Natural killer cell (primary cell): ENCODE results near the gene C13orf46. TPM values are rescaled to one million over a fixed set of nuclear protein-coding genes. Genes with fewer than 3 reads are reported as not detected.
A peak's percentile ranks its signal among the peaks of the same experiment; 100 is the strongest.

ENCODE experiments used
- ATAC-seq, 3 donors: fragments of 150-1000 bp in 2 of 3; fragments of 200-7000 bp in 1 of 3; cut with Tn5 transposase; 1 replicate in 1 of 3; 2 replicates in 2 of 3; pipeline ENCODE4 v1.10.0; 2021; ENCODE audit warnings: mild to moderate bottlenecking in 2 of 3, moderate library complexity in 2 of 3
- DNase-seq, 2 donors: peaks; one replicate each; pipeline versions ENCODE4 v3.0.0 to v3.0.0-alpha.2; 2013 to 2021; ENCODE audit warnings: mixed read lengths in 1 of 2
- H3K27ac ChIP-seq: one replicate; pipeline ENCODE4 v1.5.1; 2013; ENCODE audit warnings: mild to moderate bottlenecking, low read length
- H3K27me3 ChIP-seq: one replicate; pipeline ENCODE4 v1.6.1; 2013; ENCODE audit warnings: low read length; ENCODE audit not compliant: control insufficient read depth, insufficient read depth
- H3K36me3 ChIP-seq: one replicate; pipeline ENCODE4 v1.6.1; 2013; ENCODE audit warnings: low read length; ENCODE audit not compliant: control insufficient read depth, insufficient read depth
- H3K4me1 ChIP-seq: one replicate; pipeline ENCODE4 v1.6.1; 2013; ENCODE audit warnings: low read length; ENCODE audit not compliant: control insufficient read depth, insufficient read depth
- H3K4me3 ChIP-seq: one replicate; pipeline ENCODE4 v1.5.1; 2013; ENCODE audit warnings: low read length
- H3K9me3 ChIP-seq: one replicate; pipeline ENCODE4 v1.6.1; 2013; ENCODE audit warnings: low read length; ENCODE audit not compliant: control insufficient read depth, insufficient read depth
- H3K27ac Mint-ChIP-seq, 2 donors: one replicate each; pipeline ENCODE4 v1.8.0; 2022; ENCODE audit warnings: mild to moderate bottlenecking in 2 of 2, mixed read lengths in 2 of 2, moderate library complexity in 1 of 2
- H3K27me3 Mint-ChIP-seq, 2 donors: one replicate each; pipeline ENCODE4 v1.8.0; 2022; ENCODE audit warnings: low read depth in 2 of 2, mixed read lengths in 2 of 2
- H3K36me3 Mint-ChIP-seq: one replicate; pipeline ENCODE4 v1.8.0; 2022; ENCODE audit warnings: mixed read lengths
- H3K4me1 Mint-ChIP-seq, 2 donors: one replicate each; pipeline ENCODE4 v1.8.0; 2022; ENCODE audit warnings: mixed read lengths in 2 of 2
- H3K4me3 Mint-ChIP-seq: one replicate; pipeline ENCODE4 v1.8.0; 2022; ENCODE audit warnings: mild to moderate bottlenecking, moderate library complexity, mixed read lengths
- H3K9me3 Mint-ChIP-seq, 2 donors: one replicate each; pipeline ENCODE4 v1.8.0; 2022; ENCODE audit warnings: mixed read lengths in 2 of 2
- WGBS: methylation state at CpG from one replicate; pipeline ENCODE4 v1.1.7; 2013; ENCODE audit warnings: missing lambda C conversion rate; ENCODE audit not compliant: insufficient coverage; 5-methylcytosine and 5-hydroxymethylcytosine counted together
- intact Hi-C: fragments of 100-400 bp; cut with micrococcal nuclease; formaldehyde crosslinking; loops from one replicate; pipeline ENCODE4 v1.14.2; 2022
- total RNA-seq, 4 donors: library from RNA; stranded (reverse); fragments of 120-200 nt in 1 of 4; gene quantifications; one replicate each; pipeline versions ENCODE4 v1.2.3 to v1.2.4, GENCODE V29; 2013 to 2022
- TF ChIP-seq, protein P1 (sequence below): fragments of 200-600 bp; IDR thresholded peaks from one replicate; pipeline ENCODE4 v1.8.0; 2022; ENCODE audit warnings: antibody characterized with exemption

C13orf46 gene
- total RNA-seq, 3 donors from 2014 or later (not counting 1 experiment from before 2014, with no cell fraction given) = 21.1 to 23.9 (median 23.5) TPM

- H3K27ac ChIP-seq = no peak overlapping the region
- no peaks in the 10 kb centered on the region for H3K27me3 ChIP-seq
- Mint-ChIP-seq H3K36me3 (no peaks in the 10 kb centered on the region), H3K4me1 (peaks cover 6 to 12% of the 10 kb centered on the region in 2 donors), H3K9me3 (no peaks in the 10 kb centered on the region), H3K27ac (peak overlapping the region; percentile 77), H3K27me3 (no peaks in the 10 kb centered on the region), H3K4me3 (no peak overlapping the region)
- peaks cover 83% of the 10 kb centered on the region for H3K36me3 ChIP-seq
- intact Hi-C loops = no loop called here
- TF ChIP-seq, protein P1, sequence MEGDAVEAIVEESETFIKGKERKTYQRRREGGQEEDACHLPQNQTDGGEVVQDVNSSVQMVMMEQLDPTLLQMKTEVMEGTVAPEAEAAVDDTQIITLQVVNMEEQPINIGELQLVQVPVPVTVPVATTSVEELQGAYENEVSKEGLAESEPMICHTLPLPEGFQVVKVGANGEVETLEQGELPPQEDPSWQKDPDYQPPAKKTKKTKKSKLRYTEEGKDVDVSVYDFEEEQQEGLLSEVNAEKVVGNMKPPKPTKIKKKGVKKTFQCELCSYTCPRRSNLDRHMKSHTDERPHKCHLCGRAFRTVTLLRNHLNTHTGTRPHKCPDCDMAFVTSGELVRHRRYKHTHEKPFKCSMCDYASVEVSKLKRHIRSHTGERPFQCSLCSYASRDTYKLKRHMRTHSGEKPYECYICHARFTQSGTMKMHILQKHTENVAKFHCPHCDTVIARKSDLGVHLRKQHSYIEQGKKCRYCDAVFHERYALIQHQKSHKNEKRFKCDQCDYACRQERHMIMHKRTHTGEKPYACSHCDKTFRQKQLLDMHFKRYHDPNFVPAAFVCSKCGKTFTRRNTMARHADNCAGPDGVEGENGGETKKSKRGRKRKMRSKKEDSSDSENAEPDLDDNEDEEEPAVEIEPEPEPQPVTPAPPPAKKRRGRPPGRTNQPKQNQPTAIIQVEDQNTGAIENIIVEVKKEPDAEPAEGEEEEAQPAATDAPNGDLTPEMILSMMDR = no peak
- ATAC-seq (no peak), DNase-seq (no peak)
- no peak overlapping the region for H3K4me3 ChIP-seq
- H3K4me1 ChIP-seq = no peaks in the 10 kb centered on the region
- no peaks in the 10 kb centered on the region for H3K9me3 ChIP-seq
- WGBS = 92% methylated on average over 36 of the region's 42 CpGs
Observed at GRCh38 chr13:113998781-113999617, 25.1 kb upstream of the C13orf46 start.

GRCh38 chr13:113997845-113998751, 24.2 kb upstream of the C13orf46 start:
- intact Hi-C loops = no loop called here
- no peaks in the 10 kb centered on the region for H3K27me3 Mint-ChIP-seq

GRCh38 chr13:113996912-113997745, 23.3 kb upstream of the C13orf46 start:
- peaks cover 6 to 15% of the 10 kb centered on the region in 2 donors for H3K4me1 Mint-ChIP-seq
- ATAC-seq = peak in 1 of 3 donors; percentile 3
- no peak overlapping the region for H3K4me3 ChIP-seq
- H3K27ac ChIP-seq = no peak overlapping the region
- no peak for DNase-seq
- intact Hi-C loops = no loop called here
- H3K36me3 Mint-ChIP-seq = no peaks in the 10 kb centered on the region
- TF ChIP-seq, protein P1 = no peak
- no peaks in the 10 kb centered on the region for H3K9me3 ChIP-seq
- 91% methylated on average over 13 of the region's 13 CpGs for WGBS
- H3K9me3 Mint-ChIP-seq = no peaks in the 10 kb centered on the region
- no peaks in the 10 kb centered on the region for H3K27me3 ChIP-seq
- H3K27ac Mint-ChIP-seq = peak overlapping the region; percentile 77
- no peak overlapping the region for H3K4me3 Mint-ChIP-seq
- no peaks in the 10 kb centered on the region for H3K4me1 ChIP-seq
- H3K27me3 Mint-ChIP-seq = no peaks in the 10 kb centered on the region
- H3K36me3 ChIP-seq = peaks cover 82% of the 10 kb centered on the region

More at GRCh38 chr13:113997845-113998751, 24.2 kb upstream of the C13orf46 start:
- Histone ChIP-seq H3K27me3 (no peaks in the 10 kb centered on the region), H3K9me3 (no peaks in the 10 kb centered on the region), H3K36me3 (peaks cover 82% of the 10 kb centered on the region), H3K4me1 (no peaks in the 10 kb centered on the region), H3K4me3 (no peak overlapping the region), H3K27ac (no peak overlapping the region)
- H3K4me1 Mint-ChIP-seq = peaks cover 6 to 12% of the 10 kb centered on the region in 2 donors
- peak overlapping the region; percentile 77 for H3K27ac Mint-ChIP-seq
- no peak for ATAC-seq
- TF ChIP-seq, protein P1 = no peak
- H3K9me3 Mint-ChIP-seq = no peaks in the 10 kb centered on the region
- H3K36me3 Mint-ChIP-seq = no peaks in the 10 kb centered on the region
- no peak overlapping the region for H3K4me3 Mint-ChIP-seq
- DNase-seq = no peak
- WGBS = 90% methylated on average over 29 of the region's 29 CpGs
